GM19351 (cell line): ENCODE measurements around the gene FNDC3B.

Source experiments
- ATAC-seq: cut with Tn5 transposase; IDR thresholded peaks from one replicate; pipeline ENCODE4 v1.9.1; 2021; ENCODE audit warnings: mild to moderate bottlenecking, moderate library complexity; ENCODE audit not compliant: unreplicated experiment

The FNDC3B gene

GRCh38 chr3:172410702-172411477 lies 371.5 kb downstream of the FNDC3B start:
- no peak for ATAC-seq

- no peak for ATAC-seq
These were observed 372.1 kb downstream of the FNDC3B start for GRCh38 chr3:172411478-172411947.

DNA sequence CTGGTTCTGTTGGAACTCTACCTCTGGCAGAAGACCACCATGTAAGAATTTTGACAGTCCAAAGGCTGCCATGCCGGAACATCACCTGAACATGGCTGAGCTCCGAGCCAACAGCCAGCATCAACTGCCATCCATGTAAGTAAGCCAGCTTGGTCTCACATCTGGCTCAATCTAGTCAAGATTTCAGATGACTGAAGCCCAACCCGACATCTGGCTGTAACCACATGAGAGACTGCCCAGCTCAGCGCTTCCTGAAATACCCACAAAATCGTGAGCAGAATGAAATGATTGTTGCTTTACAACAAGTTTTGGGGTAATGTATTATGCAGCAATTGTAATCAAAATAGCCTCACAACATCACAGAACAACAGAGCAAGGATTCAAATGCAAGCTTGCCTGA lies 375.9 kb downstream of the FNDC3B start:
- ATAC-seq: no peak

DNA sequence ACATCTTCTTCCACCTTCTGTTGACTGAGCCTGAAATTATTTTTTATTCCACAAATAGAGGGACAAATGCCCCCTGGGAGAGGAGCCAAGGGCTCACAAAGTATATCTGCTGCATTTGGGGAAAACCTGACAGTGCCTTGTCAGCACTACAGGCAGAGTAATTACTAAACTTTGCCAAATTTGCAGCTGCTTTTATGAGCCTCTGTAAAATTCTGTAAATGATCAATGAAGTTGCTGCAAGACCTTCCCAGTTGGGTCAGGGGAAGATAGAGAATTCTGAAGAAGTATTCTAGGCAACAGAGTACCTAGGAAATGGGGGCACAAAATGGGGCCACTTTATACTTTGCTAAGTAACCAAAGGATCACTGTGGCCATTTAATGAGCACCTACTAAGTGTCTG lies 398.3 kb downstream of the FNDC3B start:
- ATAC-seq: no peak

DNA sequence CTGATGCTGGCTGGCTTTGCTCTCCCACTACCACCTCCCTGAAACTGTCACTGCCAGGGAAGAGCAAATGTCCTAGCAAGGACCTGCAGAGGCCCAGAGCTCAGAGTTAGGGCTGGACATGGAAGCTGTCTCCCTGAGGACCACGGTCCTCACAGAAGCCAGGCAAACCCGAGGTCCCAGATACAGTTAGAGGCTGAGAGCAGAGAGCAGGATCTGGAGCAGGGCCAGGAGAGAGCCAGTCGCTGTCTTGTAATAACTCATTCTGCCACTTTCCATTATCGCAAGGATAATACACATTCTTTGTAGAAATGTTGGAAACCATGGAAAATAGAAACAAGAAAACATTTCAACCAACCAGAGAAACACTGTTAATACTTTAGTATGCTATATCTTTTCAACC lies 398.8 kb downstream of the FNDC3B start:
- ATAC-seq: no peak

DNA sequence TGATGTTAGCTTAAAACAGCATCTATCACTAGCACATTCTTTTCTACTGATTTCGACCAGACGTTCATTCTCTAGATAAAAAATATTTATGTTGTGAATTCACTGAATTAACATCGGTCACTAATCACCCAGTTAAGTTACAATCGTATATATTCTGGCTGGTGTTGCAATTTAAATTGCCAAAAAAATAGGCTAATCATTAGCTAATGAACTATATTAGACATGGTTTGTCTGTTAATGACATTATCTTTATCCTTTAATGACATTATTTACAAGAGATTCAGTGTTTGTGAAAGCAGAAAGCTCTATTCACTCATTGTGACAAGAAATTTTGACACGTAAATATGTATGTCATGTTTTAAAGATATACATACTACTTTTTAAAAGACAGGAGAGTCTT lies 402.2 kb downstream of the FNDC3B start:
- no peak for ATAC-seq

DNA sequence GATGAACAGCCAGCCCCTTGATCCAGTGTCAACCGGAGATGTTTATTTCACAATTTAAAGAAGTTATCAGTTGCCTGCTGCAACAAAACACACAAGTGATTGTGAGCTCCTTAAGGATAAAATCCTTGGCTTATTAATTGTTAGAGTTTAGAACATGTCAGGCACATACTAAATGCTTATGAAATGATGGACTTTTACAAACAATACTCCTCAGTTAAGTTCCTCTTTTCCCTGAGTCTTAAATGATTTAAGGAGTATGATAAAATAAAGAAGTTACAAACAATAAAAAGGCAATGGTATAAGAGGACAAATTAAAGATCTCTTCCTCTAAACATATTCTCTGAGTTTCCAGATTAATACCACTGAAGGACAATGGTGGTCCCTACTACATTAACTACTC lies 403.2 kb downstream of the FNDC3B start:
- ATAC-seq: no peak

- ATAC-seq: no peak
These were observed 405.4 kb downstream of the FNDC3B start for GRCh38 chr3:172444821-172445220.

GRCh38 chr3:172446198-172446597 lies 406.8 kb downstream of the FNDC3B start:
- no peak for ATAC-seq

GRCh38 chr3:172447611-172448579 lies 408.5 kb downstream of the FNDC3B start, which contains the start of gene GHSR:
Gene GHSR, minus strand, starts transcription at chr3:172448456. Its CDS starts 43 bp downstream, at chr3:172448413.
- no peak for ATAC-seq

DNA sequence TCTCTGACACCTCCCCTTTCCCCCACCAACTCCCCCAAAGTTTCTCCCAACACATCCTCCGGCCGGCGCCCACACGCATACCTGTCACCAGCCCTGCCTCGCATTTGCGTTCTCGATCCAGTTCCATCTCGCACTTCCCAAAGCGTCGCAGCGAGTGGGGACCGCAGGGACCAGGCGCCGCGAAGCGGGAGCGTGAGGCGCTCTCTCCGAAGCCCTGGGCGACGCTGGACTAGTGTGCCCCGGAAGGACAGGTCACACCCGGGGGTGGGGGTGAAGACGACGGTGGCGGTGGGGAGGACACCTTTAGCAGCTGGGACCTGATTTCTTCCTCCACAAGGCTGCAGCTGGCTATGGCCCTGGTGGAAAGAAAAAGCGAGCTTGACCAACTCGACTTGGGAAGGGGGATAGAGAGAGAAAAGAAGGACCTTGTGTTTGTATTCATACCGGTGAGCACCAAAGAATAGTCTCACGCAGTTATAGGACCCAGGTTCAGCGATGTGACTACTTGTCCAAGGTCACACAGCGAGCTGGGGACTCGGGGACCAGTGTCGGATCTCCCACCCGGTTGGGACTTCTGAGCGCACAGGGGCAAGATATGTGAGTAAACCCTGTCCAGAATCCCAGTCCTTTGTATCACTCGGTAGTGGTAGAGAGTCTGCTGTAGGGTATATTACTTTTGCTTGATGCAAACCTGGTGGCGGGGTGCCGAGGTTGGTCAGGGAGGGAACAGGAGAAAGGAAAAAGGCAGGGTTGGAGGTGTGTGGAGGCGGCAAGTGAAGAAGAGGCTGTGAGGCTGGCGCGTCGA lies 409.5 kb downstream of the FNDC3B start:
- ATAC-seq: no peak

DNA sequence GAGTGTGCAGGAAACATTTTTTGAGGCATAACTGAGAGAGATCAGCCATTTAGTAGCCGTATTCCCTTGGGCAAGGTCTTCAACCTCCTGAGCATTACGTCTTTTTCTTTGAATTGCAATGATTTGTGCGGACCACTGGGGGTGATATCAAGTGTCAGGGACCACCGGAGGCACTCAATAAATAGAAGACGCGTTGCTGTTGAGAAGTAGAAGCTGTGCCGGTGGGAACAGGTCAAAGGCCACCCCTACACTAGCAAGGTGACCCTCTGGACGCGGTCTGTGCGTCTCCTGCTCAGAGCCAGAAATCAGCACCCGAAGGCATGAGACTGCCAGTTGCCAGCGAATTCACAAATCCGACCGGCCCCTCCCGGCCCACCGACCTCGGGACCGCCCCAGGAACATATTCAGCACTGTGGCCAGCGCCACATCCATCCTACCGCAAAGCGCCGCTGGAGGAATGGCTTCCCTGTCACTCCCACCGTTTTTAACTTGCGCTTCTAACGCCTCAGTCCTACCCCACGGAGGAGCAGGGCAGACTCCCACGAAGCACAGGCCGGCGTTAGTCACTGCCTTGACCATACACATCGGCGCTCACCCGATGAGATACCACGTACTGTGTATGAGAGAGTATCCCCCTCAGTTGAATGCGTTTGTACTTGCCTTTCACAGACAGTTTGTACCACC lies 410.2 kb downstream of the FNDC3B start:
- ATAC-seq: no peak
